Measurements from ENCODE around the gene FOXP4.

The FOXP4 gene

DNA sequence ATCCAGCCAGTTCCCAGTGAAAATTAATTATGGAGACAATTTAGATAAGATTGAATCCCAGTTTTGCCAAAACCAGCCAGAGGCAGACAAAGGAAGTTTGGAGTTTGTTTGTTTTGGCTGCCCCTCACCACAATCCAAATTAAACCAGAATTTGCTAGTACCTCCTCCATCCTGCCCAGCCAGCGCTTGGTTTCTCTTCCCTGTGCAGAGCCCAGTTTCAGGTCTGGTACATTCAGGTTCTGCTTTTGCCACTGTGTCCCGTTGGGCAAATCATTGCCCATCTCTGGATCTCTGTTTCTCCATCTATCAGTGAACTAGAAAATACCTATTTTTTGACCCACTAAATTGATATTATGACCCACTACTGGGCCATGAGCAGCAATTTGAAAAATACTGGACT, 26.4 kb downstream of the FOXP4 start:
- Mint-ChIP-seq H3K9me3 (no peaks in the 10 kb centered on the region), H3K27ac (no peak overlapping the region), H3K27me3 (ENCODE audit: low read depth) (no peaks in the 10 kb centered on the region), H3K4me1 (ENCODE audit: low read depth) (no peaks in the 10 kb centered on the region), H3K4me3 (no peak overlapping the region), H3K36me3 (ENCODE audit: low read depth) (no peaks in the 10 kb centered on the region)
- no peak for DNase-seq (ENCODE audit: low spot score)

DNA sequence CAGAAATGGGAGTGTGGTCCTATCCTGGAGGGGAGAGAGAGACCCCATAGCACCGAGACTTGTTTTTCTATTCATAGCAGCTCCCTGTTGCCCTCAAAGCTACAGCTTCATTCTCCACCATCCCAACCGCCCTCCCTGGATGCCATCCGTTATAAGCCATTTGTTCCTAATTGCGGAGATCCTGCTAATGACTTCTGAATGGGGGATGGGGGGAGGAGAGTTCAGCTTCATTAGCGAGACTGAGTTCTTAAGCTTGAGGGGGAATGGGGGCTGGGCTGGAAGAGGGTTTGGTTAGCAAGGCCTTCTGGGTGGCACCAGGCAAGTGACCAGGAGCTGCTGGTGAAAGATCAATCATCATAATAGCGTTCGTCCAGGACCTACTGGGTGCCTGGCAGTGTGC, 27.1 kb downstream of the FOXP4 start:
- Mint-ChIP-seq H3K27me3 (ENCODE audit: low read depth) (no peaks in the 10 kb centered on the region), H3K36me3 (ENCODE audit: low read depth) (no peaks in the 10 kb centered on the region), H3K27ac (no peak overlapping the region), H3K9me3 (no peaks in the 10 kb centered on the region), H3K4me3 (no peak overlapping the region), H3K4me1 (ENCODE audit: low read depth) (no peaks in the 10 kb centered on the region)
- DNase-seq (ENCODE audit: low spot score), result no peak

DNA sequence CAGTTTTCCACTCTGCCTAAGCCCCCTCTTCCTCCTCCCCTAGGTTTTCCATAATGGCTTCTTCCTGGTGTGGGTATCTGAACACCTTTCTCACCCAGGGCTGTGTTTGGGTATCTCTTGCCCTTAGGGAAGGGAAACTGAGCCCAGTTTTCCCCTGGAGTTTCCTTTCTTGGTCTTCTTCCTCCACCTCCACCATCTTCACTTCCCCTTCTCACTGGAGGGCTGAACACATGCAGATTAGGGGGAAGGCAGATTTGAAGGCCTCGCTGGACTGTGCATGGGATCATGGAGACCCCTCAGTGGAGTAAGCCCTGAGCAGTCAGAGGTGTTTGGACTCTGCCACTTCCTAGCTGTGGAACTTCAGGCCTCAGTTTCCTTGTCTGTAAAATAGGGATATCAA, 27.8 kb downstream of the FOXP4 start:
- no peak overlapping the region for H3K4me3 Mint-ChIP-seq
- no peaks in the 10 kb centered on the region for H3K9me3 Mint-ChIP-seq
- no peaks in the 10 kb centered on the region for H3K27me3 Mint-ChIP-seq (ENCODE audit: low read depth)
- H3K27ac Mint-ChIP-seq, result no peak overlapping the region
- no peaks in the 10 kb centered on the region for H3K36me3 Mint-ChIP-seq (ENCODE audit: low read depth)
- no peak for DNase-seq (ENCODE audit: low spot score)
- no peaks in the 10 kb centered on the region for H3K4me1 Mint-ChIP-seq (ENCODE audit: low read depth)

DNA sequence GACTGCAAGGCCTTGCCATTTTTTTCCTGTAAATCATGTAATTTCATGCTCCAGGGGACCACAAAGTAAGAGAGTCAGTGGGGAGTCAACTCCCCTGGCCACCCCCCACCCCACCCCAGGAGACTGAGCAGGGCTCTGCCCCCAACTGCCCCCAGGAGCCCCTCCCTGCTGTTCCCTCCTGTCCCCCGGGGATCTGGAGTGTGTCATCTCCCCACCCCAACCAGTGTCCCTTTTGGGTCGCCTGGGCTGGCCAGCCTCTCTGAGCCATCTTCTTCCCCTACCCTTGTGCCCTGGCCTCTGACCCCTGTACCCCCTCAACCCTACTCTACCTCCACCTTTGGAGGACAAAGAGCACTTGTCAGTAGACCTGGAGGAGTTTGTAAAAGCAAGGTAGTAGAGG, 29.4 kb downstream of the FOXP4 start:
- no peaks in the 10 kb centered on the region for H3K9me3 Mint-ChIP-seq
- H3K4me3 Mint-ChIP-seq, result no peak overlapping the region
- no peaks in the 10 kb centered on the region for H3K36me3 Mint-ChIP-seq (ENCODE audit: low read depth)
- DNase-seq (ENCODE audit: low spot score), result no peak
- no peaks in the 10 kb centered on the region for H3K4me1 Mint-ChIP-seq (ENCODE audit: low read depth)
- H3K27ac Mint-ChIP-seq, result no peak overlapping the region
- no peaks in the 10 kb centered on the region for H3K27me3 Mint-ChIP-seq (ENCODE audit: low read depth)

DNA sequence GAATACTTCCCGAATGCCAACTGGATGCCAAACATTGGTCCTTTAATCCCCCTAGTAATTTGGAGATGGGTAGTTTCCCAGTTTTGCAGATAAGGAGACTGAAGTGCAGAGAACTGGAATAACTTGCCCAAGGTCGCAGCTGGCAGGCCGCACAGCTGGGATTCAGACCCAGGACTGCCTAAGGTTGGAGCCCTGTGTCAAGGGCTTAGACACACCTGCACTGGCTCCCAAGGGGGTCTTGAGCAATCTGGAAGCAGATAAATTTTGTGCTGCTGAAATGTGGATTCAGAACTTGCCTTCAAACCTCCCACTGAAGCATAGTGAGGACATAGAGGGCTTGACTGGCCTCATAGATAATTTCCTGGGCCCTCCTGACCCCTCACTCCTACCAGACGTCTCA, 30.5 kb downstream of the FOXP4 start:
- Mint-ChIP-seq H3K27me3 (ENCODE audit: low read depth) (no peaks in the 10 kb centered on the region), H3K27ac (no peak overlapping the region), H3K9me3 (no peaks in the 10 kb centered on the region), H3K4me1 (ENCODE audit: low read depth) (no peaks in the 10 kb centered on the region), H3K36me3 (ENCODE audit: low read depth) (no peaks in the 10 kb centered on the region), H3K4me3 (no peak overlapping the region)
- DNase-seq (ENCODE audit: low spot score), result no peak

DNA sequence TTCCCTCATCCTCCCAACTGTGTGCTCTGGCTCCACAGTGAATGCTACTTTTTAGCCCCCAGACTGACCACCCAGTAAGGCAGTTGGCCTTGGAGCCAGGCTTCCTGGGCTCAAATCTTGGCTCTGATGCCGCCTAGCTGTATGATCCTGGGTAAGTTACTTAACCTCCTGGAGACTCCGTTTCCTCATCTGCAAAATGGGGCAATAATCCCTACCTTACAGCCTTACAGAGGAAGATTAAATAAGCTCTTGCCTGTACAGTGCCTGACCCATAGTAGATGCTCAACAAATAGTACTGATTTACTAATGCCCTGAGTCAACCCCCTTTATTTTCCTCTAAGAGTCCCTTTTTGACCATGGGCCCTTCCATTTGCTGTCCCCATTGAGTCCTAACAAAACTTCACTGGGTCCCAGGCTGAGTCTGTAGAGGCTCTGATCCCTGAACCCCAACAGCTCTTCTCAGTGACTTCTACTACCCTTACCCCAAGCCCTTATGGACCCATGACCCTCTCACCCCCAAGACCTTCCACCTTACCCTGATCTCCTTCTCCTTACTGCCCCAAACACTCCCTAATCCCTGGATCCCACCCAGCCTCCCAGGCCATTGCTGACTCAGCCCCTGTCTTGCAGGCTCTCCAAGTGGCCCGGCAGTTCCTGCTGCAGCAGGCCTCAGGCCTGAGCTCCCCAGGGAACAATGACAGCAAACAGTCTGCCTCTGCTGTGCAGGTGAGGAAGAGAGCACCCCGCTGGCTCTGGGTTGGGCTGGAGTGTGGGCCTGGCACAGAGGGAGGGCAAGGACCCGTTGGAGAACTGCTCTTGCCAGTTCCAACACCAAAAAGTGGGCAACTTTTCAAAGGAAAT, 31.4 kb downstream of the FOXP4 start:
- Mint-ChIP-seq H3K27me3 (ENCODE audit: low read depth) (no peaks in the 10 kb centered on the region), H3K4me1 (ENCODE audit: low read depth) (no peaks in the 10 kb centered on the region), H3K9me3 (no peaks in the 10 kb centered on the region), H3K36me3 (ENCODE audit: low read depth) (no peaks in the 10 kb centered on the region), H3K27ac (no peak overlapping the region), H3K4me3 (no peak overlapping the region)
- no peak for DNase-seq (ENCODE audit: low spot score)

DNA sequence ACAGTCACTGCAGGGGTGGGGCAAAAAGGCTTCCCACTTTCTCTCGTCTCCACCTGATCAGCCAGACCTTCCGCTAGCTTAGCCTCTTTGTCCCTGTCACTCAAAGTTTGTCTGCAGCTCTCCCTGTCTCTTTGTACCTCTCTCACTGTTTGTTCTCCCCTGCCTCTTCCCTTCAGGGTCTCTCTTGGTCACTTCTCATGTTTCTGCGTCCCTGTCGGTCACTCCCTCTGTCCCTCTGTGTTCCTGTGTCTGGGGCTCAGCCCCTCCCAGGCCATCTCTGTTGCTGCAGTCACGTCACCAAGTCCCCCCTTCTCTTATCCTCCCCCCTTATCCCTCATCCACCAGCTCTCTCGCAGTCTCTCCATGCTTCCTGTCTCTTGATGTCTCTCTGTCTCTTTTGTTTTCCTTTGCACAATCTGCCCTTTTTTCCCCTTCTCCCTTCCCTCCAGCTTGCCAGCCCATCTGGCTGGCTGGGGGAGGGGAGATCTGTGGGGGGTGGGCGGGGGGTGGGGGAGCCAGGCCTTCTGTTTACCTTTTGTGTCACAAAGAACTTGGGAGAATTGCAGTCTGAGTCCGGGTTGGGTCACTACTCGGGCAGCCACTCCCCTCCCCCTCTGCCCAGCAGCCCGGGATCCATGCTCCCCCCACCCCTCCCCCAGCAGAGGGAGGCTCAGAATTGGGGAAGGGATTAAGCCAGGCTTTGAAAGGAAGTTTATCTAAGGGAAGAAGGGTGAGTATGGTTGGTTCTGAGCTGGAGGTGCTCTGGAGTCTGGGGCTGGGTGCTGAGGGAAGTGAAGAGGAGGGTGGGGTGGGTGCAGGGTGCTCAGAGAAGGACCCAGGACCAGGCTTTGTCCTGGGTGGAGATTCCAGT, 32.3 kb downstream of the FOXP4 start:
- Mint-ChIP-seq H3K4me3 (no peak overlapping the region), H3K9me3 (no peaks in the 10 kb centered on the region), H3K27me3 (ENCODE audit: low read depth) (no peaks in the 10 kb centered on the region), H3K27ac (no peak overlapping the region), H3K36me3 (ENCODE audit: low read depth) (no peaks in the 10 kb centered on the region), H3K4me1 (ENCODE audit: low read depth) (no peaks in the 10 kb centered on the region)
- no peak for DNase-seq (ENCODE audit: low spot score)

DNA sequence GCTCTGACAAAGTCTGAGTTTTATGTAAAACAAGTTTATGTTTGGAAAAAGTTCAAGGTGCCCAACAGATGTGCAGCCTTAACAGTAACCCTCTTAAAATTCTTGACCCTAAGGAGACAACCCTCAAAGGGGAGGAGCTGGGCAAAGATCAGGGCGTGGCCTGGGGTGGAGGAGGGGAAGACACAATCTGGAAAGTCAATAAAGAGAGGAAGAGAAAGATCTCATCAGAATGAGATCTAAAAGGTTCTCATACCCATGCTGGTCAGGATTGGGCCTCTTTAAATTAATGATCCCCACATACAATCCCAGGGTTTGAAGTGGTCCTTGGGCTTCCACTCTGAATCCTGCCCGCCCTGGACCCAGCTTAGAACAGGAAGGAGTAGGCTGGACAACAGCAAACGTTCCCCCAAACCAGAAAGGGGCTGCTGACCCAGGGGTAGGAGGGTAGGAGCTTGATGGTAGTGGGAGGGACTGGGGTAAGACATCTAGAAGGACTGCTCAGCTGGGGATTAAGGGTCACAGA, 33.0 kb downstream of the FOXP4 start:
- Mint-ChIP-seq H3K27me3 (ENCODE audit: low read depth) (no peaks in the 10 kb centered on the region), H3K4me1 (ENCODE audit: low read depth) (no peaks in the 10 kb centered on the region), H3K36me3 (ENCODE audit: low read depth) (no peaks in the 10 kb centered on the region), H3K9me3 (no peaks in the 10 kb centered on the region), H3K27ac (no peak overlapping the region), H3K4me3 (no peak overlapping the region)
- no peak for DNase-seq (ENCODE audit: low spot score)

DNA sequence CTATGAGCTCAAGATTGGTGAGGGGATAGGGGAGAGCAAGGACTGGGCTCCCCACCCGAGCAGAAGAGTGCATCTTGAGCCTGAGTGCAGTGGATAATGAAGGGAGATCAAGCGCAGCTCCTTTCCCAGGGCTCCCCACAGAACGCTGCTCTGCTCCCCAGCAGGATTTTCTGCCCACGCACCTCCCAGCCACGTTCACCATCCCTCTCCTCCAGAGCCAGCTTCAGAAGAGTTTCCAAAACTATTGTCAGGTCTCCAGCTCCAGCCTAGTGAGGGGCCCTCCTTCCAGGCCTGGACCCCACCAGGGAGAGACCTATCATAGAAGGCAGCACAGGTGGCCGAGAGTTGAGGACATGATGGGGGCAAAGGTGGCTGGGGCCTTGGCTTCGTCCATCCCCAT, 34.5 kb downstream of the FOXP4 start:
- no peak for DNase-seq (ENCODE audit: low spot score)
- H3K4me1 Mint-ChIP-seq (ENCODE audit: low read depth), result no peaks in the 10 kb centered on the region
- no peaks in the 10 kb centered on the region for H3K27me3 Mint-ChIP-seq (ENCODE audit: low read depth)
- no peak overlapping the region for H3K27ac Mint-ChIP-seq
- H3K9me3 Mint-ChIP-seq, result no peaks in the 10 kb centered on the region
- no peak overlapping the region for H3K4me3 Mint-ChIP-seq
- H3K36me3 Mint-ChIP-seq (ENCODE audit: low read depth), result no peaks in the 10 kb centered on the region

DNA sequence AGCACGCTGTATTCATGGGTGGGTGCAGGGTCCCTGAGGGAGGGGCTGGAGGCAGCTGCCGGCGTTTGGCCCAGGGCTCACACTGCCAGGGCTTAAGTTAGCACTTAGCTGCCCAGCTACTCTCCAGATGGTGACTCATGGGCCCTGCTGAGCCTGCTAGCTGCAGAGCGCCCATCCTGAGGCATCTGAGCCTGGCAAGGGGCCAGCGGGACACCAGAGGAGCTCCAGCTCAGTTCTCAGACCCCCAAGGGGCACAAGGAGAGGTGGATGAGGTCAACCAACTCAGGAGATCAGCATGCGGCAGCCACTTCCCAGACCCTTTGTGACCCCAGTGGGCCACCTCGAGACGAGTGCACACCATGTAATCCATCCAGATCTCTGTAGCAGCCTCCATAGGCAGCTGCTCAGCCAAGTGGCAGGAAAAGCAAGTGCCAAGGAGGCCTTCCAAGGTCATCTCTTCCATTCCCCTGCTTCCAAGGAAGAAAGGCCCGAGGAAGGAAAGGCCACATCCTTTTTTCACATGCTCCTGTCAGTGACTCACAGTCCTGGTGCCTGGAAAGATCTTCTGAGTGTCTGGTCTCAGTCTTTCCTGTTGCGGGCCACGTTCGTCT, 35.3 kb downstream of the FOXP4 start:
- H3K4me3 Mint-ChIP-seq, result no peak overlapping the region
- DNase-seq (ENCODE audit: low spot score), result no peak
- H3K9me3 Mint-ChIP-seq, result no peaks in the 10 kb centered on the region
- no peaks in the 10 kb centered on the region for H3K36me3 Mint-ChIP-seq (ENCODE audit: low read depth)
- H3K27ac Mint-ChIP-seq, result no peak overlapping the region
- H3K4me1 Mint-ChIP-seq (ENCODE audit: low read depth), result no peaks in the 10 kb centered on the region
- H3K27me3 Mint-ChIP-seq (ENCODE audit: low read depth), result no peaks in the 10 kb centered on the region

DNA sequence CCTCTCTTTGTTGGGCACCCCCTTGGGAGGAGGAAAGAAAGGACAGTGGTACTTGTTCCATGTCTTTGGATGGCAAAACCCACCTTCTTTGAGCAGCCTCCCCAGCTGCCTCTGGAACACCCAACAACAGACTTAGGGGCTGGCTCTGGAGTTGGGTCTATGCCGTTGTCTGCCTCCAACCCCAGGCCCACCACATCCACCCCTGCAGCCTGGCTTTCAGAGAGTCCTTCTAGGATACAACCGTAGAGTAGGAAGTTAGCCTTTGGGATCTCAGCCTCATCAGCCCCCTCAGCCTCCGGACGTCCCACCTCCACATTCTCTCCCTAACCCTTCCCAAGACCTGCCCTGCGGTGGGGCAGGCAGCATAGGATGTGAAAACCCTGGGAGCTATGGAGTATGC, 36.4 kb downstream of the FOXP4 start:
- Mint-ChIP-seq H3K4me3 (no peak overlapping the region), H3K36me3 (ENCODE audit: low read depth) (no peaks in the 10 kb centered on the region), H3K27me3 (ENCODE audit: low read depth) (no peaks in the 10 kb centered on the region), H3K27ac (no peak overlapping the region), H3K4me1 (ENCODE audit: low read depth) (no peaks in the 10 kb centered on the region), H3K9me3 (no peaks in the 10 kb centered on the region)
- DNase-seq (ENCODE audit: low spot score), result no peak

DNA sequence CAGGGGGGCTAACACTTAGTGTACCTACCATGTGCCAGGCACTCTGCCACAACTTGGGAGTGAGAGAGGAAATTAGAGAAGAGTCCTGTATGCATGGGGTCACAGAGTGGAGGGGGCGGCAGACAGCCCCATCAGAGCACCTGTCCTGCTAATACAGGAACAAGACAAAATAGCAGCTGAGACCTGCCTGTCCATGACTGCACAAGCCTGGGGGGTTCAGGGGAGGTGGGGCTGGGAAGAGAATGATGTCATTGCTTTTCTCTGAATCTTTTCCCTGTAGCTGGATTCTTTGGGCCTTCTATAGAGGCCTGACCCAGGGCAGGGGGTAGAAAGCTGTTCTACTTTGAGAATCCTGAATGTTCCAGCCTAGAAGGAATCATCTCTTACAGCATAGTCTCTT, 37.4 kb downstream of the FOXP4 start:
- Mint-ChIP-seq H3K27ac (no peak overlapping the region), H3K27me3 (ENCODE audit: low read depth) (no peaks in the 10 kb centered on the region), H3K4me1 (ENCODE audit: low read depth) (no peaks in the 10 kb centered on the region)

DNA sequence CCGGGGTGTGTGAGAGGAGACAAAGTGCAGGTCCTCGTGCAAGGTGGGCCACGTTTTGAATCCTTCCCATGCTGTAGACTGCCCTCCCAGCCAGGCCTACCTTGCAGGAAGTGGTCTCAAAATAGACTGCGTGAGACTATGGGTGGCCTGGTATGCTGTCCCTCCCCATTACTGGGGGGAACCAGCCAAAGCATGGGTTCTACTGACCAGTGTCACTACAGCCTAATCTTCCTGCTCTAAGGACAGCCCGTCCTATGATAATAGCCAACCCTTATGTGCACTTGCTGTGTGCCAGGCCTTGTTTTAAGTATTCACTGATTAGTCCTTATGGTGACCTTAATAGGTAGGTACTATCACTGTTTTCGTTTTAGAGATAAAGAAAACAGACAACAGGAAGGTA, 38.0 kb downstream of the FOXP4 start:
- DNase-seq (ENCODE audit: low spot score), result no peak
- Mint-ChIP-seq H3K36me3 (ENCODE audit: low read depth) (no peaks in the 10 kb centered on the region), H3K9me3 (no peaks in the 10 kb centered on the region), H3K27me3 (ENCODE audit: low read depth) (no peaks in the 10 kb centered on the region), H3K4me3 (no peak overlapping the region), H3K4me1 (ENCODE audit: low read depth) (no peaks in the 10 kb centered on the region), H3K27ac (no peak overlapping the region)

More for the DNA sequence above, 37.4 kb downstream of the FOXP4 start:
- no peak overlapping the region for H3K4me3 Mint-ChIP-seq
- no peaks in the 10 kb centered on the region for H3K9me3 Mint-ChIP-seq
- DNase-seq (ENCODE audit: low spot score), result no peak
- no peaks in the 10 kb centered on the region for H3K36me3 Mint-ChIP-seq (ENCODE audit: low read depth)

DNA sequence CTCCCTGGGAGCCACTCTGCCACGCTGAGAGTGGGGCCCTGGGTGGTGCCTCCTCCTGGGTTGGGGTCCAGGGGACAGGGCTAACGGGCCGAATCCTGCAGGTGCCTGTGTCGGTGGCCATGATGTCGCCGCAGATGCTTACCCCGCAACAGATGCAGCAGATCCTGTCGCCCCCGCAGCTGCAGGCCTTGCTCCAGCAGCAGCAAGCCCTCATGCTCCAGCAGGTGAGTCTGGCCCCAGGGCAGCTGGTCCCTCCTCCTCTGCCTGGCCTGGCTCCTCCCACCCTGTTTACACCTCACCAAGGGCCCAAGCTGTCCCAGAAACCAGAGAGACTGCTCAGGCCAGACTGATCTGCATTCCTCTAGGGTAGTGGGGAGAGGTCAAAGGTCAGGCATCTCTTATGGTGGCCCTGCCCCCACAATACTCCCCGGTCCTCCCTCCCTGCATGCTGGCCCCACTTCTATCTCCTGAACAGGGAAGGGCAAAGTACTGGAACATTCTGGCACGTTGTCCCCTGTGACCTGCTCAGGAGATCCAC, 38.6 kb downstream of the FOXP4 start:
- Mint-ChIP-seq H3K27me3 (ENCODE audit: low read depth) (no peaks in the 10 kb centered on the region), H3K27ac (no peak overlapping the region), H3K4me3 (no peak overlapping the region), H3K9me3 (no peaks in the 10 kb centered on the region), H3K4me1 (ENCODE audit: low read depth) (no peaks in the 10 kb centered on the region), H3K36me3 (ENCODE audit: low read depth) (no peaks in the 10 kb centered on the region)
- no peak for DNase-seq (ENCODE audit: low spot score)

Data from T-helper 2 cell treated with Interferon-gamma antibody and Interleukin-4, amounts not matched to agents 5 μg/mL and 100 μg/mL, for 36 hours (primary cell).